ENCODE measurements around the gene WNT8B. TPM values are rescaled to one million over a fixed set of nuclear protein-coding genes. Genes with fewer than 3 reads are reported as not detected.
A peak's percentile ranks its signal among the peaks of the same experiment; 100 is the strongest.

WNT8B gene
- total RNA-seq, 1 donor from 2014 or later, result not detected

DNA sequence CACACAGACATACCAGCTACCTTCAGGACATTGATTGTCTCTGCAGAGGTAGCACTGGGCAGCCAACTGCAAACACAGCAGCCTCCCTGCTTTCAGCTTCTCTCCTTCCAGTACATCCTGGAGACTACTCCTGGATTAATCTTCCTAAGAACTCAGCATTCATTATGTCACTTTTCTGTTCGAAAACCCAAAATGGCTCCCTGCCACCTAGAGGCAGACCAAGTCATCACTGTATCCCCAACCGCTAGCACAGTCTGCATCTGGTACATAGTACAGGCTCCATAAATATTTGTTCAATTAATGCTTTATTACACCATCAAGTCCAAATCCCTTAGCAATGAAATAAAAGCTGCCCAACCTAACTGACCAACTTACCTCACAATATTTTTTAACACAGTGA, 61.8 kb downstream of the WNT8B start:
- Histone ChIP-seq H3K36me3 (ENCODE audit: control insufficient read depth, insufficient read depth, low read length) (peaks cover 16% of the 10 kb centered on the region), H3K4me3 (ENCODE audit: low read depth, low read length) (no peak overlapping the region), H3K27me3 (ENCODE audit: control insufficient read depth, insufficient read depth, low read length) (no peaks in the 10 kb centered on the region)
- DNase-seq (ENCODE audit: low read depth) (no peak), FAIRE-seq (no peak)
- no peak for TF ChIP-seq CTCF (IDR thresholded peaks at IDR 0.05; ENCODE audit: insufficient read depth, low read length, severe bottlenecking)

GRCh38 chr10:100528123-100528886, 65.5 kb downstream of the WNT8B start:
- Histone ChIP-seq H3K36me3 (ENCODE audit: control insufficient read depth, insufficient read depth, low read length) (peaks cover 16% of the 10 kb centered on the region), H3K27me3 (ENCODE audit: control insufficient read depth, insufficient read depth, low read length) (no peaks in the 10 kb centered on the region), H3K4me3 (ENCODE audit: low read depth, low read length) (no peak overlapping the region)
- FAIRE-seq (no peak), DNase-seq (ENCODE audit: low read depth) (peak; percentile 55)
- TF ChIP-seq CTCF (IDR thresholded peaks at IDR 0.05; ENCODE audit: insufficient read depth, low read length, severe bottlenecking), result no peak

DNA sequence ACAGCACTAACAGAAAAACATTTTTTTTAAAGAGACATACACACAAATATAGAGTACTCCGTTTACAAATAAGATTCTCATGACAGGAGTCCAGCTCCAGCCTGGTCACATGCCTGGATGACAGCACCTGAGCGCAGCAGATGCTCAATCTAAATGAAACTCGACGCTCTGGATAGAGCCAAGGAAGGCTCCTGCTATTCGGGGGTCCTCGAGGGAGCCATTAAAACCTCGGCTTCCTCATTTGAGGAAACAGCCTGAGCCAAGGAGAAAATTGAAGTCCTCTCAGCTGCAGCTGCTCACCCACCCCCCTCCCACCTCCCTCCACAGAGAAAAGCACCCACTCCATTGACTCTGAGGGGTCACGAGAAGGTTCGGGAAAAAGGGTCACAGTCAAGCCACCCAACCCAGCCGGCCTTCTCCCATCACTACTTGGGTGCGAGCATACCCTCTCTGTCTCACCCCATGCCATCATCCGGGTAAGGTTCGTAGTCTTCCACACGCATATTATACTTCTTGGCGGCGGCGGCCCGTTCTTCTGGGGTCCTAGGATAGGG, 66.2 kb downstream of the WNT8B start:
- Histone ChIP-seq H3K4me3 (ENCODE audit: low read depth, low read length) (peak overlapping the region; percentile 88), H3K27me3 (ENCODE audit: control insufficient read depth, insufficient read depth, low read length) (no peaks in the 10 kb centered on the region), H3K36me3 (ENCODE audit: control insufficient read depth, insufficient read depth, low read length) (peaks cover 16% of the 10 kb centered on the region)
- DNase-seq (ENCODE audit: low read depth) (no peak), FAIRE-seq (no peak)
- TF ChIP-seq CTCF (IDR thresholded peaks at IDR 0.05; ENCODE audit: insufficient read depth, low read length, severe bottlenecking), result no peak

- Histone ChIP-seq H3K27me3 (ENCODE audit: control insufficient read depth, insufficient read depth, low read length) (no peaks in the 10 kb centered on the region), H3K36me3 (ENCODE audit: control insufficient read depth, insufficient read depth, low read length) (peaks cover 13% of the 10 kb centered on the region), H3K4me3 (ENCODE audit: low read depth, low read length) (peak within 1 kb of the TSS; percentile 88)
- TF ChIP-seq CTCF (IDR thresholded peaks at IDR 0.05; ENCODE audit: insufficient read depth, low read length, severe bottlenecking), result no peak
- FAIRE-seq (no peak), DNase-seq (ENCODE audit: low read depth) (peak; percentile 68)
These were observed 66.9 kb downstream of the WNT8B start, which contains the start of gene NDUFB8 for GRCh38 chr10:100529475-100530298. TSS of gene NDUFB8 (minus strand) at chr10:100529871. CDS start at chr10:100529851, 20 bp downstream.

DNA sequence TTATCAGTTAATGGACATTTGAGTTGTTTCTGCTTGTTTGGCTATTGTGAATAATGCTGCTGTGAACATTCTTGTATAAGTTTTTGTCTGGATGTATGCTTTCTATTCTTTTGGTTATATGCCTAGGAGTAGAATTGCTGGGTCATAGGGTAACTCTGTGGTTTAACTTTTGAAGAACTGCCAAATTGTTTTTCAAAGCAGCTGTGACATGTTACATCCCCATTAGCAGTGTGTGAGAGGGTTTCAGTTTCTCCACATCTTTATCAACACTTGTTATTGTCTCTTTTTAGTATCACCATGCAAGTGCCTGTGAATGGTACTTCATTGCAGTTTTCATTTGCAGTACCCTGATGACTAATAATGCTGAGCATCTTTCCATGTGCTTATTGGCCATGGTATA, 69.0 kb downstream of the WNT8B start:
- Histone ChIP-seq H3K36me3 (ENCODE audit: control insufficient read depth, insufficient read depth, low read length) (peaks cover 6% of the 10 kb centered on the region), H3K27me3 (ENCODE audit: control insufficient read depth, insufficient read depth, low read length) (no peaks in the 10 kb centered on the region), H3K4me3 (ENCODE audit: low read depth, low read length) (no peak overlapping the region)
- DNase-seq (ENCODE audit: low read depth) (no peak), FAIRE-seq (no peak)
- TF ChIP-seq CTCF (IDR thresholded peaks at IDR 0.05; ENCODE audit: insufficient read depth, low read length, severe bottlenecking), result no peak

Other genes starting within 250 kb of the WNT8B start
- 28.7 and 31.6 TPM in 2 replicates for gene CHUK, start 233.4 kb upstream of the WNT8B start, total RNA-seq
- 22.8 and 25.0 TPM in 2 replicates for gene CWF19L1, start 195.4 kb upstream of the WNT8B start, total RNA-seq
- gene BLOC1S2, start 176.3 kb upstream of the WNT8B start, total RNA-seq, result 107 and 131 TPM in 2 replicates
- under 0.01 TPM in 1 of 2 replicates, not detected in the other for gene PKD2L1, start 132.8 kb upstream of the WNT8B start, total RNA-seq
- 199 and 298 TPM in 2 replicates for gene SCD, start 115.8 kb upstream of the WNT8B start, total RNA-seq
- 1.6 and 1.7 TPM in 2 replicates for gene SEC31B, start 56.9 kb downstream of the WNT8B start, total RNA-seq
- gene NDUFB8, start 66.9 kb downstream of the WNT8B start, total RNA-seq, result 134 and 284 TPM in 2 replicates
- 9.0 and 10.8 TPM in 2 replicates for gene HIF1AN, start 72.9 kb downstream of the WNT8B start, total RNA-seq

Measured in bronchial epithelial cell (primary cell).